ENCODE measurements around the gene H2BW1.
"Not testable (repeated sequence)": the region's sequence is repeated elsewhere in the genome, so short reads cannot be mapped to it uniquely, and the experiment has no call there.

The H2BW1 gene

DNA sequence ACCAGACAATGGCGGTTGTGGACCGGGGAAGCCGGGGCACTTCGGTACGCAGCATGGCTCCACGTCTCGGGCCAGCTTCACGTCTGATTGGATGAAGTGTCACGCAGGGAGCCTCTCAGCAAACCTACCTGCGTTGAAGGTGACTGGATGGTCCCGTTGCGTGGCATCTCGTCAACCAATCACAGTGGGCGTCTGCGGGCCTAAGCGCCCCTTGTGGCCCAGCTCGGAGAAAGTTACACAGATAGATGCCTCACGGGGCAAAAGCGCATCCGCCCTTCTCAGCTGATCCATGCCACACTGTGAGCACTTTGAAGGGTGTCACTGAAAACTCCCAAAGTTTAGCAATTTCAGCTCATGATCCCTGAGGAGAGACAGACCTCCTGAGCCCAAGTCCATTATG is at the start of gene H2BW1:
TSS of gene H2BW1 (minus strand) at position 103 of the 400 bp plus-strand sequence. CDS start 132 bp downstream, outside the sequence.
- no peak for DNase-seq (ENCODE audit: low read depth)

- DNase-seq (ENCODE audit: low read depth) = not testable (repeated sequence)
Observed at GRCh38 chrX:104062636-104063035, 49.1 kb upstream of the H2BW1 start.

- not testable (repeated sequence) for DNase-seq (ENCODE audit: low read depth)
Observed at GRCh38 chrX:104054956-104055355, 41.4 kb upstream of the H2BW1 start.

DNA sequence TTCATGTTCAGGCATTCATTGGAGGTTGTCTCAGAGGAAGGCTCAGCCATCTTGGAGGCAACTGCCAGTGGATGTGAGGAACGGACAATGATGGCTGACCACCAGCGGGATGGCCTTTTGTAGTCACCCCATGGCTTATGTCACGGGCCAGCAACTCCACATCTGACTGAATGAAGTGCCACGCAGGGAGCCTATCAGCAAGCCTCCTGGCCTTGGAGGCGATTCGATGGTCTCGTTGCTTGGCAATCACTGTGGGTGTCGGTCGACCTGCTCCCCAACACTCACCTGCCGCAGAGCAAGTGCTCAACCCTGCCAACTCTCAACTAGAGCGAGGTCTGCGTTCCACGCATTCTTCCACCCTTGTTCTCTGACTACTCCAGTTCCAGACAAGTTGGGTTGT is 33.7 kb upstream of the H2BW1 start:
- DNase-seq (ENCODE audit: low read depth) = no peak

DNA sequence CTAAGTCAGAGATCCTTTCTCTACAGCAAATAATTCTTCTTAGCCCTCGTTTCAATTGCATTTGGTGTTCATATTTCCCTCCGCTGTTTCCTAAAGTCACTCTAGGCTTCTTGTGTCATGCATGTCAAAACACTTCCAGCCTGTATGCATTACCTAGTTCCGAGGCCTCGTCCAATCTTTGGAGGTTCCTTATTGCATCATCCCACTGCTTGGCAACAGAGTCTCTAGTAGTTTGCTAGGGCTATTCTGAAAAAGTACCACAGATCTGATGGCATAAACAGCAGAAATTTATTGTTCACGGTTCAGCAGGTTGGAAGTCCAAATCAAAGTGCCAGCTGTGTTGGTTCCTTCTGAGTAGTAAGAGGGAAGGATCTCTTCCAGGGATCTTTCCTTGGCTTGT is 32.1 kb upstream of the H2BW1 start:
- DNase-seq (ENCODE audit: low read depth) = no peak

DNA sequence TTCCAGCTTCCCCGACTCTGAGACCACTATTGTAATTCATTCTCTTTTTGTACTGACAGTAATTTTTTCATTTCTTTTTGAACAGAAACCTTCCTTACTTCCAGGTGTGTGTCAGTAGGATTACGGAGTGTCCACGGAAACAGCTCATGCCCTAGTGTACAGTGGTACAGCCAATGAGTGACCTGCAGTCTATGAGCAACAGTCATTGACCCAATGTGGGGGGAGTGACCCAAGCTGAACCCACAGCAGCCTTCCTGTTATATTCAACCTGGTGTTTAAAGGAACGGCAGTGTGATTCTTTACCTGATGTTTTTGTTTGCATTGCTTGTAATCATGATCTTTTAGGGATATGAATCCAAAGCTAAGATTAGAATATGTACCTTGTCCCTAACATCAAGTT is 27.5 kb upstream of the H2BW1 start:
- no peak for DNase-seq (ENCODE audit: low read depth)

DNA sequence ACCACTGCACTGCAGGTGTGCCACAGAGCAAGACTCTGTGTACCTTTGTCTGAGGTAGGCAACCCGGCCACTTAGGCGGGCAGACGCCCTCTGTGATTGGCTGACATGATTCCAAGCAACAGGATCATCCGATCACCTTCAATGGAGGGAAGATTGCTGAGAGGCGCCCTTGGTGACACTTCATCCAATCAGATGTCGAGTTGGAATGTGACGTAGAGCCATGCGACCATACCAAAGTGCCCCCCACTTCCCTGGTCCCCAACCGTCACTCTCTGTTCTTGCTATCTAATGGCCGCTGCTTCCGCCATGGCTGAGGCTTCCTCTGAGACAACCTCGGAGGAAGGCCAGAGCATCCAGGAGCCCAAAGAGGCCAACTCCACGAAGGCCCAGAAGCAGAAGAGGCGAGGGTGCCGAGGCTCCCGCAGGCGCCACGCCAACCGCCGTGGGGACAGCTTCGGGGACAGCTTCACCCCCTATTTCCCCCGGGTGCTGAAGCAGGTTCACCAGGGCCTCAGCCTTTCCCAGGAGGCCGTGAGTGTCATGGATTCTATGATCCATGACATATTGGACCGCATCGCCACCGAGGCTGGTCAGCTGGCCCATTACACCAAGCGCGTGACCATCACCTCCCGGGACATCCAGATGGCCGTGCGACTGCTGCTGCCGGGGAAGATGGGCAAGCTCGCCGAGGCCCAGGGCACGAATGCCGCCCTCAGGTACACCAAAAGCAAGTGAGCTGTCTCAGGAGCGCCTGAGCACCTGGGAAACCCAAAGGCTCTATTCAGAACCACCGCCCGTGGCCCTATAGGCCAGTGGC is 26.4 kb upstream of the H2BW1 start, which contains the start of gene H2BW2:
TSS of gene H2BW2 (plus strand) at position 268 of the 817 bp plus-strand sequence. CDS start at position 307, 39 bp downstream.
- DNase-seq (ENCODE audit: low read depth) = no peak

DNA sequence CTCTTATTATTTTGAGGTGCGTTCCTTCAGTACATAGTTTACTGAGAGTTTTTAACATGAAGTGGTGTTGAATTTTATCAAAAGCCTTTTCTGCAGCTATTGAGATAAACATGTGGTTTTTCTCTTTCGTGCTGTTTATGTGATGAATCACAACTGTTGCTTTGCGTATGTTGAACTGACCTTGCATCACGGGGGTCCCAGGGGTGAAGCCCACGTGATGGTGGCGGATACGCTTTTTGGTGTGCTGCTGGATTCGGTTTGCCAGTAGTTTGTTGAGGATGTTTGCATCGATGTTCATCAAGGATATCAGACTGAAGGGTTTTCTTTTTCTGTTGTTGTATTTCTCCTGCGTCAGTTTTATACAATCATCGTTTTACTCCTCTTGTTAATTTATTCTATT is 4.6 kb upstream of the H2BW1 start:
- DNase-seq (ENCODE audit: low read depth) = no peak

DNA sequence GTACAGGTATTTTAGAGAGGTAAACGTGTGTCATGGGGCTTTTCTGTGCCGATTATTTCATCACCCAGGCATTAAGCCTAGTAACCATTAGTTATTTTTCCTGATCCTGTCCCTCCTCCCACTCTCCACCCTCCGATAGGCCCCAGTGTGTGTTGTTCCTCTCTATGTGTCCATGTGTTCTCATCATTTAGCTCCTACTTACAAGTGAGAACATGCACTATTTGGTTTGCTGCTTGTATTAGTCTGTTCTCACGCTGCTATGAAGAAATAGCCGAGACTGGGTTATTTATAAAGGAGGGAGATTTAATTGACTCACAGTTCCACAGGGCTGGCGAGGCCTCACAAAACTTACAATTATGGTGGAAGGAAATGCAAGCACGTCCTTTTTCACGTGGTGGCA is 2.1 kb upstream of the H2BW1 start:
- DNase-seq (ENCODE audit: low read depth) = not testable (repeated sequence)

DNA sequence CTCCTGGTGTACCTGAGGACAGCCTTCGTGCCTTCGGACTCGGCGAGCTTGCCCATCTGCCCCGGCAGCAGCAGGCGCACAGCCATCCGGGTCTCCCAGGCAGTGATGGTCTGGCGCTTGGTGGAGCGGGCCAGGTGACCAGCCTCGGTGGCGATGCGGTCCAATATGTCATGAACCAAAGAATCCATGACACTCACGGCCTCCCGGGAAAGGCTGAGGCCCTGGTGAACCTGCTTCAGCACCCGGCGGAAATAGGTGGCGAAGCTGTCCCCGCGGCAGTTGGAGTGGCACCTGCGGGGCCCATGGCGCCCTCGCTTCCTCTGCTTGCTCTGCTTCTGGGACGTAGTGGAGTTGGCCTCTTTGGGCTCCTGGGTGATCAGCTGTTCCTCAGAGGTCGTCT is 350 bp downstream of the H2BW1 start:
- DNase-seq (ENCODE audit: low read depth) = no peak

DNA sequence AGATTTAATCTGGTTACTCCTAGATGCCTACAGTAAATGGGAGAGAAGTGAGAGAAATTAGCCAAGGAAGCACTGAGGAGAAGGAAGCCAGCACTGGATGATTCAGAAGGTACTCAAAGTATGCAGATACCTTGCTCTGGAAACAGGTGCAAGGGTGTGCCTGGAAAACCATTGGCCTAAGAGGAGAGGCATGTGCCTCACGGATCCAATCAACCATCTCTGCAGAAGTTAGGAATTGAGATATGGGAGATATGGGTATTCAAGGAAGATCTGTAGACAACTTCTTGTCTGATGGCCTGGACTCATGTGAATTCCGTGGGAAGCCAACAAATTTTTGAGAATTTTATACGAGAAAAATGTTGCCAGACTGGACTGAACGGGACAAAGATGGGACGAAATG is 4.7 kb downstream of the H2BW1 start:
- no peak for DNase-seq (ENCODE audit: low read depth)

DNA sequence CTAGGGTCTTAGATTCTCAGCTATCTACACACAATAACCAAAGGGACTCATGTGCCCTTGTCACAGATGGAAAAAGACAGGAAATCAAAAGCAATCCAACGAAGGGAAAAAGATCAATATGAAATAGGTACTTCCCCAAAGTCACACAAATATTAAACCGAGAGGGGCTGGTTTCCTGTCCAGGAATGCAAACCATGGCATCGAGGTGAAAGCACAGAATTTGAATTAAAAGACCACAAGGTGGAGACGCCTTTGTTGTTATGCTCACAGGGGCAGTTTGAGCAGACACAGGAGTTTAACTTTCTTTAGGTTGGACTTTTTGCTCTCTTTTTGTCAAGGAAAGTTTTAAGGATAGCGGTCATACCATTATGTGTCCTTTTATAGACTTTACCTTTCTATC is 14.3 kb downstream of the H2BW1 start:
- no peak for DNase-seq (ENCODE audit: low read depth)

GRCh38 chrX:103983508-103983907 is 30.0 kb downstream of the H2BW1 start:
- DNase-seq (ENCODE audit: low read depth) = not testable (repeated sequence)

GRCh38 chrX:103962411-103963278 is 50.9 kb downstream of the H2BW1 start, which contains the start of gene TMSB15B:
TSS of gene TMSB15B (plus strand) at chrX:103962627.
- not testable (repeated sequence) for DNase-seq (ENCODE audit: low read depth)
